Measurements from ENCODE around the gene TRAP1. TPM values are rescaled to one million over a fixed set of nuclear protein-coding genes. Genes with fewer than 3 reads are reported as not detected.
A peak's percentile ranks its signal among the peaks of the same experiment; 100 is the strongest.

Gene TRAP1
- total and polyA plus RNA-seq, 7 donors, result 98.1 to 162 (median 122) TPM

DNA sequence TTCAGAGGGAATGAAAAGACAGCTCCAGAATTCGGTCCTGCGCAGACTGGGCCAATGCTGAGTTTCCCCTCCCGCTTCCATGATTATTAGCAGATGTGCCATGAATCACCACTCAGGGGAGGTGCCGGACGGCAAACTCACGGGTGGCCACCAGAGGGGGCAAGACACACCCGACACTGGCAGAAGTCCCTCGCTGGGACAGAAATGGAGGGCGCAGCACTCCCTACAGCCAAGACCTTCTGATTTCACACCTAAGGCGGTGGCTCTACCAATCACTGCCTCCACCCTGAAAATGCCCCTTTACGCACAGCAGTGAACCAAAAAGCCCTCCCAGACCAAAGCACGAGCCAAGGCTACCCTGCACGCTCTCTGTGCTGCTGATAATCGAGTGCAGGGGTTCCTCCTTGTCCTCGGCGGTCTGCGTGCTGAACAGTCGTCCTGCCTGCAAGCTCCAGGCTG, 26.8 kb downstream of the TRAP1 start:
- H3K4me3 ChIP-seq, result peak overlapping the region; percentile 46

DNA sequence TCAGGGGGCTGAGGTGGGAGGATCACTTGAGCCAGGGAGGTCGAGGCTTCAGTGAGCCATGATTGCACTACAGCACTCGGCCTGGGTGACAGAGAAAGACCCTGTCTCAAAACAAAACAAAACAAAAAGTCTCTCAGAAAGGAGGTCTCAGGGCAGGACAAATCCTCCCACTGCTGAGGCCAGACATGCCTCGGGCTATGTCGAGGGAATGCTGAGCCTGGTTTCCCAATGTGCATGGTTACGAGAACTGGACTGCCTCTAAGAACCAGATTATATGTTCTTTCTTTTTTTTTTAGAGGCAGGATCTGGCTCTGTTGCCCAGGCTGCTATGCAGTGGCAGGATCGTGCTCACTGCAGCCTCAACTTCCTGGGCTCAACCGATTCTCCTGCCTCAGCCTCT, 27.6 kb downstream of the TRAP1 start:
- TF ChIP-seq, protein P1, sequence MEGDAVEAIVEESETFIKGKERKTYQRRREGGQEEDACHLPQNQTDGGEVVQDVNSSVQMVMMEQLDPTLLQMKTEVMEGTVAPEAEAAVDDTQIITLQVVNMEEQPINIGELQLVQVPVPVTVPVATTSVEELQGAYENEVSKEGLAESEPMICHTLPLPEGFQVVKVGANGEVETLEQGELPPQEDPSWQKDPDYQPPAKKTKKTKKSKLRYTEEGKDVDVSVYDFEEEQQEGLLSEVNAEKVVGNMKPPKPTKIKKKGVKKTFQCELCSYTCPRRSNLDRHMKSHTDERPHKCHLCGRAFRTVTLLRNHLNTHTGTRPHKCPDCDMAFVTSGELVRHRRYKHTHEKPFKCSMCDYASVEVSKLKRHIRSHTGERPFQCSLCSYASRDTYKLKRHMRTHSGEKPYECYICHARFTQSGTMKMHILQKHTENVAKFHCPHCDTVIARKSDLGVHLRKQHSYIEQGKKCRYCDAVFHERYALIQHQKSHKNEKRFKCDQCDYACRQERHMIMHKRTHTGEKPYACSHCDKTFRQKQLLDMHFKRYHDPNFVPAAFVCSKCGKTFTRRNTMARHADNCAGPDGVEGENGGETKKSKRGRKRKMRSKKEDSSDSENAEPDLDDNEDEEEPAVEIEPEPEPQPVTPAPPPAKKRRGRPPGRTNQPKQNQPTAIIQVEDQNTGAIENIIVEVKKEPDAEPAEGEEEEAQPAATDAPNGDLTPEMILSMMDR (IDR thresholded peaks at IDR 0.05), result no peak
- H3K36me3 ChIP-seq (ENCODE audit: insufficient read depth in 1 of 2, low read depth in 1 of 2), result peaks cover 8 to 52% of the 10 kb centered on the region in 2 donors
- H3K4me3 ChIP-seq, result no peak overlapping the region
- WGBS, 3 donors, result 74 to 92% (median 82%) methylated on average over 7 of the region's 7 CpGs
- DNase-seq (peak in 1 of 2 donors; percentile 15), ATAC-seq (no peak)
- intact Hi-C loops (cut with DNase I), result loop anchor here (2.0 to 5.0 kb wide), 2 partner anchors 63 to 191 kb away; partner anchors contain the start of gene CREBBP (in 1 of the 2)
- no peaks in the 10 kb centered on the region for H3K9me3 ChIP-seq
- H3K27ac ChIP-seq, result peak overlapping the region; percentile 52
- H3K4me1 ChIP-seq, result peaks cover 23% of the 10 kb centered on the region
- no peaks in the 10 kb centered on the region for H3K27me3 ChIP-seq (ENCODE audit: insufficient read depth in 3 of 3, low read length in 2 of 3)

More for the DNA sequence above, 26.8 kb downstream of the TRAP1 start:
- WGBS, 3 donors, result 4 to 12% (median 8%) methylated on average over 18 of the region's 18 CpGs
- H3K36me3 ChIP-seq (ENCODE audit: insufficient read depth in 1 of 2, low read depth in 1 of 2), result peaks cover 4 to 44% of the 10 kb centered on the region in 2 donors
- H3K27ac ChIP-seq, result peak overlapping the region; percentile 52
- H3K4me1 ChIP-seq, result peaks cover 30% of the 10 kb centered on the region
- intact Hi-C loops (cut with DNase I), result loop anchor here (2.0 to 5.0 kb wide), 2 partner anchors 62 to 190 kb away; partner anchors contain the start of gene CREBBP (in 1 of the 2)
- TF ChIP-seq, protein P1 (IDR thresholded peaks at IDR 0.05), result peak; percentile 96
- no peaks in the 10 kb centered on the region for H3K27me3 ChIP-seq (ENCODE audit: insufficient read depth in 3 of 3, low read length in 2 of 3)
- H3K9me3 ChIP-seq, result no peaks in the 10 kb centered on the region
- ATAC-seq (peak; percentile 94 to 98 (median 96)), DNase-seq (peak; percentile 91 to 96)

DNA sequence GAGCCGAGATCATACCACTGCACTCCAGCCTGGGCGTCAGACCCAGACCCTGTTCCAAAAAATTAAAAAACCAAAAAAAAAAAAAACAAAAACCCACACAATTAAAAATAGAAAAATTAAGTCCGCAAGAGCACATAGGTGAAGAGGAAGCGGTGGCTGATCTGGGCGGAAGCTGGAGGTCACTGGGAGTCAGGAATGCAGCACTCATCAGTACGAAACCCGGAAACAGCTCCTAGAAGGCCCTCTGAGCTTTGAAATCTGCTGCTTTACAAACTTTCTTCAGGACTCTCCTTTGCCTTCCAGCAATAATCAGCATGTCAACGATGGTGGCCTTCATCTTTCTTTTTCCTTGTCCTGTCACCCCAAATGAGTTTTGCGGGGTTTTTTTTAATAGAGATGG, 29.5 kb downstream of the TRAP1 start:
- peak in 1 of 2 donors; percentile 8 for DNase-seq
- peaks cover 8 to 70% of the 10 kb centered on the region in 2 donors for H3K36me3 ChIP-seq (ENCODE audit: insufficient read depth in 1 of 2, low read depth in 1 of 2)
- no peaks in the 10 kb centered on the region for H3K9me3 ChIP-seq
- TF ChIP-seq, protein P1 (IDR thresholded peaks at IDR 0.05), result no peak
- ATAC-seq, result no peak
- H3K4me3 ChIP-seq, result no peak overlapping the region
- intact Hi-C loops (cut with DNase I), result no loop called here
- H3K4me1 ChIP-seq, result peaks cover 17% of the 10 kb centered on the region
- no peak overlapping the region for H3K27ac ChIP-seq
- 85 to 88% (median 86%) methylated on average over 9 of the region's 9 CpGs for WGBS, 3 donors
- no peaks in the 10 kb centered on the region for H3K27me3 ChIP-seq (ENCODE audit: insufficient read depth in 3 of 3, low read length in 2 of 3)

DNA sequence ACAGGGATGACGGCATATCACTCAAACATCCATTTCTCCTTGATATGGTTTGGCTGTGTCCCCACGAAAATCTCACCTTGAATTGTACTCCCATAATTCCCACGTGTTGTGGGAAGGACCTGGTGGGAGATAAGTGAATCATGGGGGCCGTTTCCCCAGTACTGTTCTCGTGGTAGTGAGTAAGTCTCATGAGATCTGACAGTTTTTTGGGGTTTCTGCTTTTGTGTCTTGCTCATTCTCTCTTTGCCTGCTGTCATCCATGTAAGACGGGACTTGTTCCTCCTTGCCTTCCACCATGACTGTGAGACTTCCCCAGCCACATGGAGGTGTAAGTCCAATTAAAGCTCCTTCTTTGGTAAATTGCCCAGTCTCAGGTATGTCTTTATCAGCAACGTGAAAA, 30.3 kb downstream of the TRAP1 start:
- Histone ChIP-seq H3K36me3 (ENCODE audit: insufficient read depth in 1 of 2, low read depth in 1 of 2) (peaks cover 8 to 77% of the 10 kb centered on the region in 2 donors), H3K9me3 (no peaks in the 10 kb centered on the region), H3K27ac (no peak overlapping the region), H3K4me1 (peaks cover 17% of the 10 kb centered on the region), H3K27me3 (ENCODE audit: insufficient read depth in 3 of 3, low read length in 2 of 3) (no peaks in the 10 kb centered on the region), H3K4me3 (no peak overlapping the region)
- TF ChIP-seq, protein P1 (IDR thresholded peaks at IDR 0.05), result no peak
- intact Hi-C loops (cut with DNase I), result no loop called here
- ATAC-seq, result no peak
- no peak for DNase-seq
- WGBS, 3 donors, result 88 to 93% (median 88%) methylated on average over 7 of the region's 7 CpGs

DNA sequence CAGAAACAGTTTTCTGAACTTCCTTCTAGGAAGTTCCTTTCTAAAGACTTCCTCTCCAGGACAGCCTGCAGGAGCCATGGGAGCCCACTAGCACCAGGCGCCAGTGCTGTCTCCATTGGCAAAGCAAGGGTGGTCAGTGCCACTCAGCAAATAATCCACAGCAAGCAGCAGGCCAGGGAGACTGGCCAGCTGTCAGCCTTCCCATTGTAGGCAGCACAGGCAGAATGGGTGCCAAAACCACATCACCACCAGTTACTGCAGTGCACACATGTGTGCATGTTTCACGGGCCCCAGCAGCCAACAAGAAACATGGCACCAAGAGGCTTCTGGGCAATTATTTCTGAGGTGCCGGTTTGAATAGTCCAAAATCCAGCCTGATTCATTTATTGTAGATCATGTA, 36.1 kb downstream of the TRAP1 start:
- intact Hi-C loops (cut with DNase I), result no loop called here
- 23 to 32% (median 29%) methylated on average over 3 of the region's 3 CpGs for WGBS, 3 donors
- DNase-seq (peak; percentile 49 to 77), ATAC-seq (peak; percentile 92 to 95 (median 94))
- Histone ChIP-seq H3K27ac (no peak overlapping the region), H3K4me3 (no peak overlapping the region), H3K9me3 (no peaks in the 10 kb centered on the region), H3K4me1 (peaks cover 12% of the 10 kb centered on the region), H3K36me3 (ENCODE audit: insufficient read depth in 1 of 2, low read depth in 1 of 2) (peaks cover 8 to 82% of the 10 kb centered on the region in 2 donors), H3K27me3 (ENCODE audit: insufficient read depth in 3 of 3, low read length in 2 of 3) (no peaks in the 10 kb centered on the region)
- TF ChIP-seq, protein P1 (IDR thresholded peaks at IDR 0.05), result no peak
